ENCODE data around the gene AMPD1. TPM values are rescaled to one million over a fixed set of nuclear protein-coding genes. Genes with fewer than 3 reads are reported as not detected.

AMPD1 gene
- total RNA-seq, 1 donor from 2014 or later = 8.2 TPM

GRCh38 chr1:114696810-114697209 lies 1.5 kb upstream of the AMPD1 start:
- DNase-seq = no peak

- no peak for DNase-seq
Observed at GRCh38 chr1:114694540-114695310, 621 bp downstream of the AMPD1 start.

- DNase-seq = no peak
Observed at GRCh38 chr1:114692947-114693346, 2.4 kb downstream of the AMPD1 start.

GRCh38 chr1:114691061-114691460 lies 4.3 kb downstream of the AMPD1 start:
- no peak for DNase-seq

- DNase-seq = no peak
Observed at GRCh38 chr1:114690148-114690547, 5.2 kb downstream of the AMPD1 start.

- DNase-seq = no peak
Observed at GRCh38 chr1:114688526-114688925, 6.8 kb downstream of the AMPD1 start.

GRCh38 chr1:114685851-114686250 lies 9.5 kb downstream of the AMPD1 start:
- no peak for DNase-seq

- no peak for DNase-seq
Observed at GRCh38 chr1:114677691-114678090, 17.7 kb downstream of the AMPD1 start.

GRCh38 chr1:114676115-114676514 lies 19.2 kb downstream of the AMPD1 start:
- no peak for DNase-seq

GRCh38 chr1:114671939-114672275 lies 23.4 kb downstream of the AMPD1 start:
- DNase-seq = no peak

- DNase-seq = peak; percentile 3
Observed at GRCh38 chr1:114671011-114671938, 24.1 kb downstream of the AMPD1 start.

- peak; percentile 80 for DNase-seq
Observed at GRCh38 chr1:114670083-114671010, 25.0 kb downstream of the AMPD1 start.

- no peak for DNase-seq
Observed at GRCh38 chr1:114669562-114670082, 25.7 kb downstream of the AMPD1 start, which contains the start of gene DENND2C. Gene DENND2C, minus strand, starts transcription at chr1:114670049. Its CDS starts 44,065 bp downstream, at chr1:114625984.

GRCh38 chr1:114668784-114669561 lies 26.4 kb downstream of the AMPD1 start:
- no peak for DNase-seq

- DNase-seq = no peak
Observed at GRCh38 chr1:114668373-114668772, 27.0 kb downstream of the AMPD1 start.

- no peak for DNase-seq
Observed at GRCh38 chr1:114666954-114667353, 28.4 kb downstream of the AMPD1 start.

GRCh38 chr1:114660238-114660637 lies 35.1 kb downstream of the AMPD1 start:
- no peak for DNase-seq

GRCh38 chr1:114651893-114652292 lies 43.5 kb downstream of the AMPD1 start:
- DNase-seq = no peak

- DNase-seq = no peak
Observed at GRCh38 chr1:114648503-114648902, 46.8 kb downstream of the AMPD1 start.

- DNase-seq = no peak
Observed at GRCh38 chr1:114641377-114641776, 54.0 kb downstream of the AMPD1 start.

- DNase-seq = no peak
Observed at GRCh38 chr1:114638910-114639309, 56.4 kb downstream of the AMPD1 start.

Data from skin of body (tissue), 2 donors.